ENCODE data around the gene SIN3B.

The SIN3B gene

GRCh38 chr19:16889883-16890460 is 60.8 kb downstream of the SIN3B start:
- no peak for DNase-seq

GRCh38 chr19:16890461-16891184 is 61.4 kb downstream of the SIN3B start:
- DNase-seq, result no peak

- no peak for DNase-seq
These were observed 62.6 kb downstream of the SIN3B start for GRCh38 chr19:16891696-16892382.

GRCh38 chr19:16892436-16892835 is 63.2 kb downstream of the SIN3B start:
- DNase-seq, result no peak

- no peak for DNase-seq
These were observed 63.9 kb downstream of the SIN3B start for GRCh38 chr19:16892868-16893685.

GRCh38 chr19:16893686-16893989 is 64.4 kb downstream of the SIN3B start:
- no peak for DNase-seq

GRCh38 chr19:16894080-16894479 is 64.9 kb downstream of the SIN3B start:
- DNase-seq, result no peak

GRCh38 chr19:16895467-16896145 is 66.4 kb downstream of the SIN3B start:
- DNase-seq, result no peak

GRCh38 chr19:16896146-16897028 is 67.2 kb downstream of the SIN3B start:
- peak in 1 of 6 experiments; percentile 6 for DNase-seq

GRCh38 chr19:16897029-16897855 is 68.0 kb downstream of the SIN3B start:
- peak; percentile 9 to 57 (median 36) for DNase-seq

- DNase-seq, result no peak
These were observed 68.6 kb downstream of the SIN3B start for GRCh38 chr19:16897856-16898161.

GRCh38 chr19:16898361-16899015 is 69.3 kb downstream of the SIN3B start:
- DNase-seq, result no peak

- no peak for DNase-seq
These were observed 70.4 kb downstream of the SIN3B start for GRCh38 chr19:16899566-16900075.

GRCh38 chr19:16901491-16902175 is 72.4 kb downstream of the SIN3B start:
- DNase-seq, result no peak

GRCh38 chr19:16902545-16902944 is 73.3 kb downstream of the SIN3B start:
- DNase-seq, result no peak

GRCh38 chr19:16903347-16903746 is 74.1 kb downstream of the SIN3B start:
- no peak for DNase-seq

- DNase-seq, result no peak
These were observed 75.4 kb downstream of the SIN3B start for GRCh38 chr19:16904599-16904998.

GRCh38 chr19:16908759-16909158 is 79.6 kb downstream of the SIN3B start:
- no peak for DNase-seq

- DNase-seq, result no peak
These were observed 81.8 kb downstream of the SIN3B start for GRCh38 chr19:16911046-16911445.

GRCh38 chr19:16912780-16913179 is 83.6 kb downstream of the SIN3B start:
- no peak for DNase-seq

Data from stimulated activated naive CD4-positive, alpha-beta T cell (primary cell).